Mucosa of descending colon (tissue), 3 donors: ENCODE results near the gene FAM193A. TPM values are rescaled to one million over a fixed set of nuclear protein-coding genes. Genes with fewer than 3 reads are reported as not detected.
A peak's percentile ranks its signal among the peaks of the same experiment; 100 is the strongest.

ENCODE experiments used
- ATAC-seq: fragments of 200-7000 bp; cut with Tn5 transposase; one replicate; pipeline ENCODE4 v1.9.1; 2020; ENCODE audit warnings: mild to moderate bottlenecking, moderate library complexity
- DNase-seq, 3 donors: peaks; one replicate each; pipeline ENCODE4 v3.0.0-alpha.2; 2020
- H3K36me3 ChIP-seq: fragments of 200-600 bp; one replicate; pipeline ENCODE4 v1.8.0; 2021; ENCODE audit warnings: low read depth, mild to moderate bottlenecking
- H3K4me1 ChIP-seq: fragments of 200-600 bp; one replicate; pipeline ENCODE4 v1.8.0; 2021; ENCODE audit warnings: low read depth, mild to moderate bottlenecking
- H3K4me3 ChIP-seq: fragments of 200-600 bp; one replicate; pipeline ENCODE4 v1.8.0; 2021; ENCODE audit warnings: mild to moderate bottlenecking
- H3K9me3 ChIP-seq: fragments of 200-600 bp; one replicate; pipeline ENCODE4 v1.8.0; 2021; ENCODE audit warnings: mild to moderate bottlenecking
- CTCF ChIP-seq: fragments of 200-600 bp; IDR thresholded peaks from one replicate; pipeline ENCODE4 v1.8.0; 2022; ENCODE audit warnings: antibody characterized with exemption, mild to moderate bottlenecking
- intact Hi-C, 2 donors: fragments of 100-400 bp; cut with DNase I in 1 of 2; cut with micrococcal nuclease in 1 of 2; formaldehyde crosslinking; loops; one replicate each; pipeline versions ENCODE4 v1.11.0 to v1.11.1; 2022; cut with DNase I, micrococcal nuclease
- total RNA-seq, 3 donors: library from RNA; stranded (reverse); fragmentation: NEBNext Ultra II Directional in 2 of 3; extraction: Animal tissue kit (Norgen Biotek cat#: 25700) in 2 of 3; gene quantifications; one replicate each; pipeline versions ENCODE4 v1.2.1 to v1.2.4, GENCODE V29; 2021 to 2023
- donor health status: DM: no; HTN: no; CAD: no; lungs with moderate emphysema.
- donor health status: DM: no; HTN: no; CAD: no.
- donor health status: DM: no; HTN: yes; CAD: no.

The FAM193A gene
- total RNA-seq, 3 donors from 2014 or later = 26.7 to 35.2 (median 28.6) TPM

- no peak for TF ChIP-seq CTCF
- Histone ChIP-seq H3K4me3 (no peak overlapping the region), H3K4me1 (no peaks in the 10 kb centered on the region), H3K9me3 (no peaks in the 10 kb centered on the region), H3K36me3 (no peaks in the 10 kb centered on the region)
- DNase-seq (no peak), ATAC-seq (no peak)
- intact Hi-C loops = no loop called here
These were observed 150.2 kb downstream of the FAM193A start for GRCh38 chr4:2686379-2687265.

GRCh38 chr4:2688281-2688680, 151.8 kb downstream of the FAM193A start:
- Histone ChIP-seq H3K36me3 (no peaks in the 10 kb centered on the region), H3K9me3 (no peaks in the 10 kb centered on the region), H3K4me1 (no peaks in the 10 kb centered on the region), H3K4me3 (no peak overlapping the region)
- DNase-seq (no peak), ATAC-seq (no peak)
- intact Hi-C loops = no loop called here
- no peak for TF ChIP-seq CTCF

- intact Hi-C loops = no loop called here
- ATAC-seq (no peak), DNase-seq (no peak)
- no peak overlapping the region for H3K4me3 ChIP-seq
- no peaks in the 10 kb centered on the region for H3K9me3 ChIP-seq
- no peak for TF ChIP-seq CTCF
- H3K4me1 ChIP-seq = no peaks in the 10 kb centered on the region
- H3K36me3 ChIP-seq = peaks cover under 1% of the 10 kb centered on the region
These were observed 152.2 kb downstream of the FAM193A start for GRCh38 chr4:2688697-2689096.

GRCh38 chr4:2689114-2689513, 152.7 kb downstream of the FAM193A start:
- DNase-seq = no peak
- H3K36me3 ChIP-seq = peaks cover 4% of the 10 kb centered on the region
- no peak for ATAC-seq
- intact Hi-C loops = no loop called here
- no peaks in the 10 kb centered on the region for H3K9me3 ChIP-seq
- H3K4me3 ChIP-seq = no peak overlapping the region
- H3K4me1 ChIP-seq = no peaks in the 10 kb centered on the region
- no peak for TF ChIP-seq CTCF

GRCh38 chr4:2689825-2690700, 153.6 kb downstream of the FAM193A start:
- TF ChIP-seq CTCF = no peak
- no peaks in the 10 kb centered on the region for H3K9me3 ChIP-seq
- peaks cover 9% of the 10 kb centered on the region for H3K36me3 ChIP-seq
- intact Hi-C loops = no loop called here
- ATAC-seq (peak; percentile 61), DNase-seq (peak in 1 of 3 donors; percentile 65)
- H3K4me1 ChIP-seq = no peaks in the 10 kb centered on the region
- no peak overlapping the region for H3K4me3 ChIP-seq
